Neuronal stem cell (in vitro differentiated cells): ENCODE results near the gene NOXO1. TPM values are rescaled to one million over a fixed set of nuclear protein-coding genes. Genes with fewer than 3 reads are reported as not detected.

ENCODE experiments used
- small RNA-seq: library from polyadenylated mRNA; stranded (forward); fragments of <200 nt; extraction: miRNeasy Mini kit (QIAGEN cat#:217004); gene quantifications from one replicate; pipeline ENCODE3, GENCODE V24; 2013; ENCODE audit not compliant: insufficient read depth

The NOXO1 gene

Small RNA genes lying within 50 kb of the gene (small RNA-seq; reads per million reads assigned to genes)
- gene AC005363.2: not detected
- gene RN7SL219P: not detected
- not detected for gene SNORA10
- not detected for gene SNORA64
